NCI-H2227 (cell line): ENCODE data around the gene POLDIP2.
A peak's percentile ranks its signal among the peaks of the same experiment; 100 is the strongest.

Experiments
- DNase-seq: peaks from one replicate; lab custom pipeline; 2025; ENCODE audit not compliant: unreplicated experiment; lab: John Stamatoyannopoulos, UW

The POLDIP2 gene, protein sequence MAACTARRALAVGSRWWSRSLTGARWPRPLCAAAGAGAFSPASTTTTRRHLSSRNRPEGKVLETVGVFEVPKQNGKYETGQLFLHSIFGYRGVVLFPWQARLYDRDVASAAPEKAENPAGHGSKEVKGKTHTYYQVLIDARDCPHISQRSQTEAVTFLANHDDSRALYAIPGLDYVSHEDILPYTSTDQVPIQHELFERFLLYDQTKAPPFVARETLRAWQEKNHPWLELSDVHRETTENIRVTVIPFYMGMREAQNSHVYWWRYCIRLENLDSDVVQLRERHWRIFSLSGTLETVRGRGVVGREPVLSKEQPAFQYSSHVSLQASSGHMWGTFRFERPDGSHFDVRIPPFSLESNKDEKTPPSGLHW

DNA sequence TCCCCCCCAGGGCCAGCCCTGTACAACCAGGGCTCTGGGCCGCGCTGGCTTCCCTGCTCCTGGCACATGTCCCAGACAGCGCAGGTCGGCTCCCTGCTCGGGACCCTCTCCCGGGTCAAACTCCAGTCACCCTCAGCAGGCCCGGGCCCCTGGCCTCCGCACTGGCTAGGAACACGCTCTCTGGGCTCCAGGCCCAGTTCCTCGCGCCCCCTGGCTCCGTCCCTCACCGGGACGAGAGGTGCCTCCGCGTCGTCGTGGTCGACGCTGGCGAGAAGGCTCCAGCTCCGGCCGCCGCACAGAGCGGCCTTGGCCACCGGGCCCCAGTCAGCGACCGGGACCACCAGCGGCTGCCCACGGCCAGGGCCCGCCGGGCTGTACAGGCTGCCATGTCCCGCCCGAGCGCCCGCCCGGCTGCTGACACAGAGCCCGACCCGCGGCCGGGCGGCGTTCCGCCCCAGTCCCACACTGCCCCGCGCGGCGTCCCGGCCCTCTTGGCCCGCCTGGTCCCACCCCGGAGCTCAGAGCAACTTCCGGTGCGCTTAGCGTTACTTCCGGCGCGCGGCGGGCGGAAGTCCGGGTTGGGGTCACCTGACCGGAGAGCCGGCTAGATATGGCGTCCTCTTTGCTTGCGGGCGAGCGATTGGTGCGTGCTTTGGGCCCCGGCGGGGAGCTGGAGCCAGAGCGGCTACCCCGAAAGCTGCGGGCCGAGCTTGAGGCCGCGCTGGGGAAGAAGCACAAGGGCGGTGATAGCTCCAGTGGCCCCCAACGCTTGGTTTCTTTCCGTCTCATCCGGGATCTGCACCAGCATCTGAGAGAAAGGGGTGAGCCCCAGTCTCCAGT lies at the start of gene POLDIP2:
TSS of gene POLDIP2 (minus strand) at position 467 of the 840 bp plus-strand sequence. CDS start at position 388, 79 bp downstream.
- peak; percentile 94 for DNase-seq

DNA sequence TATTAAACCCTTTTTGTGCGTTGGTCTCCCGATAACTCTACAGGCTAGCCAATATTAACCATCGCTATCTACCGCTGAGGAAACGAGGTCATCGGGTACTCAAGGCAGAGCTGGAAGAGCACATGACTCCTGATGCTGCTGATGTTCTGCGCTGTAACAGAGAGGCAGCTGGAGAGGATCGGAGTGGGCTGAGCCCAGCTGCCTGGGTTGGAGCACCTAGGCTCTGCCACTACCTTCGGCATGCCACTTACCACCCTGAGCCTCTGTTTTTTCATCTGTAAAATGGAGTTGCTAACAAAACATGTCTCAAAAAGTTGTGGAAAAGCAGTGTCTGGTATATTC lies 49.1 kb upstream of the POLDIP2 start:
- peak; percentile 32 for DNase-seq

DNA sequence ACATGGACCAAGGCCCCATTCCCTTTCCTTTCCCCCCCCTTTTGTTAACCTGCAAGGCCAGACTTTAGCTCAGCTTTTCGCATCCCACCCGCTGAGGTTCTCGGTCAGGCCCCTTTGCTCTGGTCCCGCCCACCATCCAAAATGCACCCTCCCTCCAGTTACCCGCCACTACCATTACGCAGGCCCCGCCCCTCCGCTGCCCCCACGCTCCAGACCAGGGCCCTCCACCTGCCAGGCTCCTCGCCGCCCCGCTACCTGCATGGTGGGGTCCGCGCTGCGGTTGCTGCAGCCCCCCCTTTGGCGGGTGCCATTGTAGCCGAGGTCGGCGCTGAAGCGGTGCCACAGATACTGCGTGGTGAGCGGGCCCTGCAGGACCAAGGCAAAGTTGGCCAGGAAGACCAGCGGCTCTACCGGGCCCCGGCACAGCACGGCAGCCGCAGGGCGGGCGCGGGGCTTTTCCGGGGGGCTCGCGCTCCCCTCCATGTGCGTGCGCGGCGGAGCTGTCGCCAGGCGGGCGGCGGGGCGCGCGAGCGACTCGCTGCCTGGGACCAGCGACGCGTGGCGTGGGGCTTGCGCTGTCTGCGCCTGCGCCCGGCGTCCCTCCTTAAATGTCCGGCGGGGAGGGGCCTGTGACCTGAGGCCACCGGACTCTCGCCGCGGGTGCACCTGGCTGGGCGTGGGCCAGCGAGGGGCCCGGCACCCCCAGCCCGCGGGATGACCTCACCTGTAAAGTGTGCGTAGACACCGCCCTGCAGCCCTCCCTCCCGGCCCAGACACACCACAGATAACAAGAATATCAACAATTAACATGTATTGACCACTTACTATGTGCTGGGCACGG lies 48.5 kb upstream of the POLDIP2 start, which contains the start of gene SLC46A1:
TSS of gene SLC46A1 (minus strand) at position 581 of the 841 bp plus-strand sequence. CDS start at position 483, 98 bp downstream.
- DNase-seq = peak; percentile 69

DNA sequence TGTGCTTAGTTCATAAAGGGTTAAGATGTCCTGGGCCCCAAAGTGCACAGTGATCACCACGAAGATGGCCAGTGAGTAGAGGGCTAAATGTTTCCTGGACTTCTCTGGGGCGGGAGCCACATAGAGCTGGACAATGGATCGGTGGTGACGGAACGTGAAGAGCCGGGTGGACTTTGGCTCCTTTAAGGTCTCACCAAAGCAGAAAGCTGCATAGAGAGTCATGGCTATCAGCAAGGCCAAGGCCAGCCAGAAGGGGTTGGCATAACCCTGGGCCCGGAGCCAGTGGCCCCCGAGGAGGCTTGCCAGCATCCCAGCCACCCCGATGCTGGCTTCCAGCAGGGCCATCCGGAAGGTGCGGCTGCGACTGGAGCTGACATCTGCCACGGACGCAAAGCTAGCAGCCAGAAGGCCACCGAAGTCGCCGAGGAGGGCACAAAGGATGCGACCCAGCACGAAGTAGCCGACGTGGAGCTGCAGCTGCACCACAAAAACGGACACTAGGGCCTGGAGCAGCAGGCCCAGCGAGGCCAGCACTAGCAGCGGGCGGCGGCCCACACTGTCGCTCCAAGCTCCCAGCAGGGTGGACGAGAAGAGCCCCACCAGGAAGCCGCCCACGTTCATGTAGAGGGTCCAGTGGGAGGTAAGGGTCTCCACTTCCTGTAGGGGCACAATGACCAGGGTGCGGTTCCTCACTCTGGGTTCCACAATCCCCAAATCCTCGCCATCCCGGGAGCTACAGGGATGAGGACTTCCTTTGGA lies 47.7 kb upstream of the POLDIP2 start:
- peak; percentile 28 for DNase-seq

DNA sequence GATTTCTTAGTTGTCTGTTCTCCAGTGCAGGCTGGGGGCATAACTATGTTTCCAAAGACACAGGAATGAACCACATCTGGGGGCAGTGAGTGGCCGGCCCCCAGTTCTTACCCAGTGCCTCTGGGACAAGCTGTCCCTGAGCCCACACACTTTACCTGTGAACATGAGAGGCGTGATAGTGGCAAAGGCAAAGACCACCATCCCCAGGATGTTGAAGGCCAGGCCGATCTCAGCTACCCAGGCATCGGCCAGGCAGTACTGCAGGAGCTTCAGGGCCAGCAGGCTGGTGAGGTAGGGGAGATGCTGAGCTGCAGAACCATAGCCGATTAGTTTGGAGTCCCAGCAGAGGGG lies 47.1 kb upstream of the POLDIP2 start:
- DNase-seq = no peak

DNA sequence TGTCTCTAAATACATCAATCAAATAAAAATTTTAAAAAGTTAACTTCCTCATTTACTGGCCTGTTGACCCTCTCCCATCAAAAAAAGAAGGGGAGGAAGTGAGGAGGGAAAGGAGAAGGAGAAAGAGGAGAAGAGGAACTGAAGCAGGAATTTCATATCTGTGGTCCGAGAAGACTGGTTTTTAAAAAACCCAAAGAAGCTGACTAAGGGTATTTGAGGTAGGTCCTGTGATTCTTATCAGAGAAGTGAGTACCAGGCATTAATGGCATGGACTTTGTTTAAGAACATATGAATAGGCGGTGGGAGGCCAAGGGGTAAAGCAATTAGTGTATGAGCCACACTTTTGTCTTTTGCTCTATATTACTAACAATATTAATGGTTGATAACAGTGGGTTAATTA lies 46.7 kb upstream of the POLDIP2 start:
- DNase-seq = no peak

DNA sequence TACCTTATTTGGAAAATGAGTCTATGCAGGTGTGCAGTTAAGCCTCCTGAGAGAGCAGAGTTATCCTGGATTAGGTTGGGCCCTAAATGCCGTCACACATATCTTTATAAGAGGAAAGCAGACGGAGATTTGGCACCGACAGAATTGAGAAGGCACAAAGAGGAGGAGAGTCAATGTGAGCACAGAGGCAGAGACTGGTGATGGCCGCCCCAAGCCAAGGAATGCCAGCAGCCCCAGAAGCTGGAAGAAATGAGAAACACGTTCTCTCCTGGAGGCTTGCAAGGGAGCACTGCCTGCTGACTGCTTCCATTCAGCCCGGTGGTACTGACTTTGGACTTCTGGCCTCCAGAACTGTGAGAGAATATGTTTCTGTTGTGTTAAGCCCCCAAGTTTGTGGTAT lies 45.5 kb upstream of the POLDIP2 start:
- no peak for DNase-seq

DNA sequence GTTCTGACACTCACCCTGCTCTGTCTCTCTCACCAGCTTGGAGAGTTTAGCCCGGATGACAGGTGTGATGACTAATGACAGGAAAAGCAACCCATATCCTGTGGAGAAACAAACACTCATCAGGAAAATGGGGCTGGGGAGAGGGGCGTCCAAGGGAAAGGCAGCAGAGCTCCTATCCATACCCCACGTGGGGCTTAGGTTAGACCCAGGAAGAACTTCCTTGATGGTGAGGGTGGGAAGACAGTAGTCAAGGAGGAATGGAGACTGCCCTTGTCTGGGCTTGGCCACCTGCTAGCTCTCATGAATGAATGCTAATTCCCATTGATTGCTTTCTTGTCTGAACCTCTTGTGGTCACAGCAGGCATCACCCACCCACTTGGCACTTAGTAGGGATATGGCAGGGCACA lies 44.9 kb upstream of the POLDIP2 start:
- no peak for DNase-seq

DNA sequence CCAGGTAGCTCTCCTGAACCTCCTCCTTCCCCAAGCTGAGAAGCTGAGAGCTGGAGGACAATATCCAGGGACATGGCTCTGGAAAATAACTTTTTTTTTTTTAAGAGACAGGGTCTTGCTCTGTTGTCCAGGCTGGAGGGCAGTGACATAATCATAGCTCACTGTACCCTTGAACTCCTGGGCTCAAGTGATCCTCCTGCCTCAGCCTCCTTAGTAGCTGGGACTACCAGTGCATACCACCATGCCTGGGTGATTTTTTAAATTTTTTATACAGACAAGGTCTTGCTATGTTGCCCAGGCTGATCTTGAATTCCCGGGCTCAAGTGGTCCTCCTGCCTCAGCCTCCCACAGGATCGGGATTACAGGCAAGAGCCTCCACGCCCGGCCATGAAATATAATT lies 42.5 kb upstream of the POLDIP2 start:
- no peak for DNase-seq

DNA sequence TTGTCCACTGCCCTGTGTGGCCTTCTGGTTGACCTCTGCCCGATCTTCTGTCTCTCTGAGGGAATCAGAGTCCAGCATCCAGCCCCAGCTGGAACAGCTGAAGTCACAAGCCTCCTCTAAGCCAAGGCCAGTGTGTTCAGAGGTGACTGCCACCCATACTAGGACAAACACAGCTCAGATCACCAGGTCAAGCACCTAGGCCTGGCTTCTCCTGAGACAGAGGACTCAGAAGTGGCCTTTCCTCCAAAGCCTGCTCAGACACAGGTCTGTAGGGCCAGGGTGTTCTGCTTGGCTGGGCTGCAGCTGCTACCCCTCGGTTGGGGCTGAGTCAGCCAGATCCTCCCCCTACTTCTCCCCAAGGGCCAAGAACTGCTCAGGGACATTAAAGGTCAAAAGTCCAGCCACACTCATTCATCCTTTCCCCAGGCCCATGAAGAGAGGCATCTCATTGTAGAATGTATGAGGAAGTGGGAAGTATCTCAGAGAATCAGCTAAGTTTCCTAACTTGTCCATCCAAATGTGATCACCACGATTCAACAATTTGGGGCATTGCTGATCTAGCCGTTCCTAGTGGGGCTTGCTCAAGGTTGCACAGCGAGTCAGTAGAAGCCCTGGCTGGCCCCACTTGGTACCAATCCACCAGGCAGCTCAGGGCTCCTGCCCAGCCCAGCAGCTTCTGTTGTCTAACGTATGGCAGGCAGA lies 41.1 kb upstream of the POLDIP2 start:
- no peak for DNase-seq

DNA sequence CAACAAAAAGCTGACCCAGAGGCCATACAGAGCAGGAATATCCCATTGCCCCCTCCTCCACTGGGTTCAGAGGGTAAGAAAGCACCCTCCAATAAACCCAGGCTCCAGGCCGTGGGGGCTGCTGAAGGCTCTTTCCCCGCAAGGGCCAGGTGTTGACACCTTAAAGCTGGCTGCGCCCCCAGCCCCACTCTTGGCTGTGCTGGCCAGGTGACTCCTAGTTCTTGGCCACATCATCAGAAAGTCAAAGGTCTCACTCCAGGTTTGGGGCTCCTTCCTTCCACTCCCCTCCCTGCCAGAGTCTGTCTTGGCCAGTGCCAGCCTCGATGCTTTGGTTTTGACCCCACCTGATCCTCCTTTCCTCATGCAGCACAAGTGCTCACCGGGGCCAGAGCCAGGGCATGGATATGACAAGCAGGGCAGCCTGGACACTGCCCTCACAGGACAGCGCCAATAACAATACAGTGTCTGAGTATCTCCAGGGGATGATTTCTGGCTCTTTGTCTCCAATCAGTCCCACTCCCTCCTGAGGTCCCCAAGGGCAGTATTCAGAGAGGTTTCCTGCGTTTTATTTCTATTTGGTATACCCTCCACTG lies 40.5 kb upstream of the POLDIP2 start:
- DNase-seq = no peak

DNA sequence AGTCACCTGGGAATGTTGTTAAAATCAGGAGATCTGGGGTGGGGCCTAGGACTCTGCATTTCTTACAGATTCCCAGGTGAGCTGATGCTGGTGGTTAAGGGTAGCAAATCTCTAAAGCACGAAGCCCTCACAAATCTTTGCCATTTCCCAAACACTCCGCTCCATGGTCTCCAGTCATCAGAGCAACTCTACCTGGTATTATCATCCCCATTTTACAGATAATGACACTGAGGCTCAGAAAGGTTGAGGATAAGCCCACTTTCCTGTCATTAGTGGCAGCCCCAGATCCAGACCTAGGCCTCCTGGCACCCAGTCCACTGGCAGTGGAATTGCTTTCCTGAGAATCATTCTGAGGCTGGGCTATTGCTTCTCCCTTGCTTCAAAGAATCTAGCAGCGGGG lies 39.9 kb upstream of the POLDIP2 start:
- no peak for DNase-seq

DNA sequence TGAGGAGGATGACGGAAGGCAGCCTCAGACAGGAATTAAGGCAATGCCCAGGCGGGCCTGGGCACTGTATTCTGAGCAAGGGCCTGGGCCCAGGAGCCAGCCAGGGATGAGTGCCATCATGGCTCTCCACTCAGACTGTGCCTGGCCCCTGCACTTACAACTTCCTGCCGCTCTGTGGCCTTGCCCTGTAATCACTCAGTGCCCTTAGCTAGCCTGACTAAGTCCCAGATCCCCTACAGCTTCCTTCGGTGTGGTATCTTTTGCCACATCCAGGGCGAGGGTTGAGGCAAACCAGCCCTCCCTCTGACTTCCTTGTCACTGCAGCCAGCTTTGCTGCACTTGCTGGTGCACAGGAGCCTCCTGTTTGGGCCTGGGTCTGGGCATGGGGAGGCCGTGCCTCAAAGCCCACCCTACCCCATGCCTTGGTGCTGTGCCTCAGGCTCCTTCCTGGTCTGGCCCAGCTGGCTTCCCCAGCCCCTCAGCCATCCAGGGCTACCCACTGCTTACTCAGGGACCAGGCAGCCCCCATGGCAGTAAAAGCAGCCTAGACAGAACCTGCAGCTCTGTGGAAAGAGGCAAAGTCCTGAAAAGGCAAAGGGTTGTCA lies 39.4 kb upstream of the POLDIP2 start:
- no peak for DNase-seq

DNA sequence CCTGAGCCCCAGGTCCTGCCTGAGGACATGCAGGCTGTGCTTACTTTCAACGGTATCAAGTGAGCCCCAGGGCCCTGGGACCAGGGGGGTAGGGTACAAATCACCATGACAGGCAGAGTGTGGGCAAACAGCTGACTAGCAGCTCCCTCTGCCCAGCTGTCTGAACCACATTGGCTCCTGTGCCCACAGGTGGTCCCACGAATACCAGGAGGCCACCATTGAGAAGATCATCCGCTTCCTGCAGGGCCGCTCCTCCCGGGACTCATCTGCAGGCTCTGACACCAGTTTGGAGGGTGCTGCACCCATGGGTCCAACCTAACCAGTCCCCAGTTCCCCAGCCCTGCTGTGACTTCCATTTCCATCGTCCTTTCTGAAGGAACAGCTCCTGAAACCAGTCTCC lies 38.6 kb upstream of the POLDIP2 start:
- no peak for DNase-seq

DNA sequence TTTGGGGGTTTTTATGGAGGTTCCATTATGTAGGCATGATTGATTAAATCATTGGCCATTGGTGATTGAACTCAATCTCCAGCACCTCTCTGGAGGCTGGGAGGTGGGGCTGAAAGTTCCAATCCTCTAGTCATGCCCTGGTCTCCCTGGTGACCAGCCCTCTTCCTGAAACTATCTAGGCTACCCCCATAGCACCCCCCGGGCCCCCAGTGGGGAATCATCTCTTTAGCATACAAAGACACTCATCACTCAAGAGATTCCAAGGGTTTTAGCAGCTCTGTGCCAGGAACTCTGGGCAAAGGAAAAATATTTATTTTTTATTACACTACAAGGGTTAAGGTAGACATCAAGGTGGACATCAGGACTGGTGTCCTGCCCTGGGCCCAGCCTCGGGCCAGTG lies 38.1 kb upstream of the POLDIP2 start:
- DNase-seq = no peak

DNA sequence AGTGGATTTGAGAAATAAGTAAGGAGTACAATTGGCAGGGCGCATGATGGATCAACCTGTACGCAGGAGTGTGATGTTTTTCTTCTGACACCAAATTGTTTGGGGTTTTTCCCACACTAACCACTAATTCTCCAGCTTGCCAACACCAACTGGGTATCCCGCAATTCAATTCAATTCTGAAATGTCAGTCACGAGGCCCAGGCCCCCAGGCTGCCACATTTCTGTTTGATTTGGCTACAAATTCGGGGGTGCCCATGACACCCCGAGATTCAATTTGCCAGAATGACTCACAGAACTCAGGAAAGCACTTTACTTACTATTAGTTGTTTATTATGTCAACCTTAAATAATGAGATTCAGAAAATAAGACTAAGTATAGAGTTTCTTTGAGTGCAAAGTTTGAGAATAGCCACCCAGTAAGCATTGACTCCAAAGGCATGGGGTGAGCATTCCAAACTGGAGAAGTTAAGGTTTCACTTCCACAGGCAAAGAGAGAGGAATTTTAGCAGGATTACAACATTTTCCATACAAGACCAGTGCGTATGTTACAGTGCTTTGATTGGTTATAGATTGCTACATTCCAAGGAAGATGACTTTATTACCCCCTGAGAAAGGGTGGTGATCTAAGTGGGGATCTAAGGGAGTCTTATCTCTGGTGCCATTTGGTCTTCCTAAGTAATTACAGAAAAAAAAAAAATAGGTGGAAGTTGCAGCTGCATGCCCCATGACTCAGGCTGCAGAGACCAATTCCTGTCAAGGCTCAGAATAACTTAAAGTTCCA lies 37.2 kb upstream of the POLDIP2 start:
- DNase-seq = no peak

DNA sequence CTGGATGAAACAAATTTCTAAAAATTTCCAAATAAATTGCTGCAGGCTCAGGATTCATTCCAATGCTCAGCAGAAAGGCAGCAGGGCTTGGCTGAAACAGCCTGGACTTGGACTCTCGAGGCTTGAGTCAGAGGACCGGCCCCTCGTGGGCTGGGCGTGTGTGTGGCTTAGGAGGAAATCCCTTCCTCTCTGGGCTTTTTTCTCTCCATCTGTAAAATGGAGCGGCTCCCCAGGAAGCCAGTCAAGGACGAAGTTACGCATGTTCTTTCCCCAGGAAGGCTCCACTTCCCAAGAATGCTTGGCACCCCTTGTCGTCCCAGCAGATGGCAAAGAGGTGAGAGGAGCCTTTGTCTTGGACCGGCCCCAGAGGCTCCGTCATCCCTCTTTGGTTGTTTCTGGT lies 35.2 kb upstream of the POLDIP2 start:
- DNase-seq = no peak

DNA sequence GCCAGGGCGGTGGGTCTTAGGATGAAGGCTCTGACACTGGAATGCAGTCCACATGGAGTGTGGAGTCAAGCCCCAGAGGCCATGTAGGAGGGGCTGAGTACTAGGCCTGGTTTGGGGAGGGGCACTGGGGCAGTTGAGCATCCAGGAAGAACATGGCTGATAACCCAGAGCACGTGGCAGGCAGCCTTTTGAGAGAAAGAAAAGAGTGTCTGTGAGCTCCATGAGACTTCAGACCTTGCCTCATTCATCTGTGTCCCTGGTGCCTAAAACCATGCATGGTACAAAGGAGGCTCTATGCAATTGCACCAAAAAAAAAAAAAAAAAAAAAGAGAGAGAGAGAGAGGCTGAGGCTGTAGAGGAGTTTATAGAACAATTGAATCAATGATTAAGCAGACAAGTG lies 34.1 kb upstream of the POLDIP2 start:
- DNase-seq = no peak

DNA sequence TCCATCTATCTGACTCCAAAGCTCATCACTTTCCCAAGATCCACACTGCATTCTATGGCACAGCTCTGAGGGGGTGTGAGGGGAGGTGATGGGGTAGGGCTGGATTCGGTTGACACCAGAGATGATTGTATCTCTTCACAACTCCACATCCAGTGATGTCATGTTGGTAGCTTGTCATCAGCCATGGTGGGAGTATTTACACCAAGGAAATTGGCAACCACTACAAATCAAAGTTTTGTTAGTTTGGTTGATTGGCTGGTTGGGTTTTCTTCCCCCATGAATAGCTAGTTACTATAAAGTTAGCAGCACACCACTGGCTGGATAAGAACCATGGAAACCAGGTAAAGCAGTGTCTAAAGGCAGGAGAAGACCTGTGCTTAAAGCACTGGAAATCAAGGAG lies 33.7 kb upstream of the POLDIP2 start:
- DNase-seq = no peak
